Neural progenitor cell (in vitro differentiated cells): ENCODE results near the gene GABRB2.

Experiments
- EZH2 ChIP-seq: fragments of 200-600 bp; sonication (generic); IDR thresholded peaks from 2 replicates; pipeline ENCODE4 v1.6.1; 2017; ENCODE audit warnings: antibody characterized with exemption, mild to moderate bottlenecking, moderate library complexity
- EZH2phosphoT487 ChIP-seq: fragments of 200-600 bp; sonication (generic); IDR thresholded peaks from 2 replicates; pipeline ENCODE4 v1.6.1; 2017; ENCODE audit warnings: antibody characterized with exemption
- TF ChIP-seq, protein P1 (sequence below): fragments of 200-600 bp; sonication (generic); IDR thresholded peaks from 2 replicates; pipeline ENCODE4 v1.5.1; 2017; ENCODE audit warnings: antibody characterized with exemption, mild to moderate bottlenecking

DNA sequence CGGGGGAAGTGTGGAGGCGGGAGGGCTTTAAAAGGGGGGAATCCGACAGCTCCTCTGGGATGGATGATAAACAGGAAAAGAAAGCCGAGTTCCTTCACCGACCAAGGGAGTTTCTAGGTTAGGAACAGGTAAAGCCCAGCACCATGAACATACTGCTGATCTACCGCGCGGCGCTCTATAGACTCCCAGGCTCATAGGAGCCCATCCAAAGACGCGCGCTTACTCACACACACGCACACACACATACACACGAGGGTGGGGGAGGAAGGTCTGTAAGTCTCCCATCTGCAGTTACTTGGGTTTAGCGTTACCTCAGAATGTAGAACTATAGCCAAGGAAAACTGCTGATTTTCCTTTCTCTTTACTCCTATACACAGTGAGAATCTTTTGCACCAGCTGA, 2.6 kb upstream of the GABRB2 start:
- TF ChIP-seq, protein P1, sequence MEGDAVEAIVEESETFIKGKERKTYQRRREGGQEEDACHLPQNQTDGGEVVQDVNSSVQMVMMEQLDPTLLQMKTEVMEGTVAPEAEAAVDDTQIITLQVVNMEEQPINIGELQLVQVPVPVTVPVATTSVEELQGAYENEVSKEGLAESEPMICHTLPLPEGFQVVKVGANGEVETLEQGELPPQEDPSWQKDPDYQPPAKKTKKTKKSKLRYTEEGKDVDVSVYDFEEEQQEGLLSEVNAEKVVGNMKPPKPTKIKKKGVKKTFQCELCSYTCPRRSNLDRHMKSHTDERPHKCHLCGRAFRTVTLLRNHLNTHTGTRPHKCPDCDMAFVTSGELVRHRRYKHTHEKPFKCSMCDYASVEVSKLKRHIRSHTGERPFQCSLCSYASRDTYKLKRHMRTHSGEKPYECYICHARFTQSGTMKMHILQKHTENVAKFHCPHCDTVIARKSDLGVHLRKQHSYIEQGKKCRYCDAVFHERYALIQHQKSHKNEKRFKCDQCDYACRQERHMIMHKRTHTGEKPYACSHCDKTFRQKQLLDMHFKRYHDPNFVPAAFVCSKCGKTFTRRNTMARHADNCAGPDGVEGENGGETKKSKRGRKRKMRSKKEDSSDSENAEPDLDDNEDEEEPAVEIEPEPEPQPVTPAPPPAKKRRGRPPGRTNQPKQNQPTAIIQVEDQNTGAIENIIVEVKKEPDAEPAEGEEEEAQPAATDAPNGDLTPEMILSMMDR: no peak
- TF ChIP-seq EZH2phosphoT487: no peak
- TF ChIP-seq EZH2: no peak
